ENCODE data around the gene PCDH8. TPM values are rescaled to one million over a fixed set of nuclear protein-coding genes. Genes with fewer than 3 reads are reported as not detected.

The PCDH8 gene
- total and polyA plus RNA-seq, 2 of the 13 experiments (the other 11 are each of a cell fraction or from before 2014, with no cell fraction given) = not detected

- DNase-seq (ENCODE audit: low spot score) (no peak), FAIRE-seq (no peak), ATAC-seq (no peak)
- intact Hi-C loops (cut with micrococcal nuclease; ENCODE audit: unreplicated experiment) = no loop called here
- Histone ChIP-seq H3K9me3 (ENCODE audit: low read length) (no peaks in the 10 kb centered on the region), H3K27me3 (ENCODE audit: control insufficient read depth in 1 of 2, insufficient read depth in 2 of 2, low read length in 2 of 2) (no peaks in the 10 kb centered on the region), H3K27ac (ENCODE audit: extremely low read length, insufficient read depth, low read length) (no peak overlapping the region), H3K79me2 (ENCODE audit: insufficient read depth, low read length) (no peaks in the 10 kb centered on the region), H3K9ac (ENCODE audit: insufficient read depth, low read depth, low read length) (no peak overlapping the region), H2AFZ (ENCODE audit: low read length) (no peak overlapping the region), H3K4me3 (replicated peaks in 1 of 3; ENCODE audit: insufficient read depth in 1 of 3, low read depth in 2 of 3, low read length in 3 of 3) (no peak overlapping the region), H3K4me2 (ENCODE audit: low read depth, low read length) (no peak overlapping the region), H4K20me1 (ENCODE audit: insufficient read depth, low read length) (no peaks in the 10 kb centered on the region), H3K36me3 (replicated peaks in 1 of 2; ENCODE audit: control insufficient read depth in 1 of 2, insufficient read depth in 2 of 2, low read length in 2 of 2) (no peaks in the 10 kb centered on the region), H3K4me1 (ENCODE audit: insufficient read depth, low read length) (no peaks in the 10 kb centered on the region)
- BruUV-seq (replicated peaks) = no TSS peak
- POLR2A ChIA-PET = no interaction called here
- 14% methylated on average over 7 of the region's 7 CpGs for WGBS (ENCODE audit: low lambda C conversion rate)
- CTCF ChIA-PET (ENCODE audit: low intra/inter-chr PET ratio, low total read pairs) = no interaction called here
- TF ChIP-seq SNAI1 (CRISPR knock-in tag; IDR thresholded peaks at IDR 0.05; ENCODE audit: borderline replicate concordance) = no peak
- no peak for TF ChIP-seq ZBTB1 (CRISPR knock-in tag; IDR thresholded peaks at IDR 0.05; ENCODE audit: borderline replicate concordance)
- no peak for TF ChIP-seq MXD3 (CRISPR knock-in tag; IDR thresholded peaks at IDR 0.05)
- in situ Hi-C loops (cut with HindIII; ENCODE audit: extremely low pct_ligation_motif_present, low pct_unique_long_range_greater_than_20kb) = no loop called here
These were observed 15.1 kb downstream of the PCDH8 start for GRCh38 chr13:52833296-52833875.

GRCh38 chr13:52832313-52832712 is 16.1 kb downstream of the PCDH8 start:
- 0% methylated on average over 4 of the region's 5 CpGs for WGBS (ENCODE audit: low lambda C conversion rate)
- in situ Hi-C loops (cut with HindIII; ENCODE audit: extremely low pct_ligation_motif_present, low pct_unique_long_range_greater_than_20kb) (no loop called here), intact Hi-C loops (cut with micrococcal nuclease; ENCODE audit: unreplicated experiment) (no loop called here)
- no peaks in the 10 kb centered on the region for H3K36me3 ChIP-seq (replicated peaks in 1 of 2; ENCODE audit: control insufficient read depth in 1 of 2, insufficient read depth in 2 of 2, low read length in 2 of 2)
- no TSS peak for BruUV-seq (replicated peaks)
- H3K79me2 ChIP-seq (ENCODE audit: insufficient read depth, low read length) = no peaks in the 10 kb centered on the region
- no peak for ATAC-seq
- ChIA-PET CTCF (ENCODE audit: low intra/inter-chr PET ratio, low total read pairs) (no interaction called here), POLR2A (no interaction called here)
- FAIRE-seq = no peak
- H4K20me1 ChIP-seq (ENCODE audit: insufficient read depth, low read length) = no peaks in the 10 kb centered on the region
- H3K9ac ChIP-seq (ENCODE audit: insufficient read depth, low read depth, low read length) = no peak overlapping the region
- no peaks in the 10 kb centered on the region for H3K9me3 ChIP-seq (ENCODE audit: low read length)
- no peak overlapping the region for H3K4me2 ChIP-seq (ENCODE audit: low read depth, low read length)
- no peaks in the 10 kb centered on the region for H3K4me1 ChIP-seq (ENCODE audit: insufficient read depth, low read length)
- no peak for DNase-seq (ENCODE audit: low spot score)
- H2AFZ ChIP-seq (ENCODE audit: low read length) = no peak overlapping the region
- TF ChIP-seq CCDC6 (CRISPR knock-in tag; IDR thresholded peaks at IDR 0.05) = no peak
- no peak for TF ChIP-seq SATB2 (CRISPR knock-in tag; IDR thresholded peaks at IDR 0.05)
- no peak for TF ChIP-seq ZNF335 (CRISPR knock-in tag; IDR thresholded peaks at IDR 0.05)
- no peak for TF ChIP-seq KLF6 (CRISPR knock-in tag; IDR thresholded peaks at IDR 0.05)
- no peak for TF ChIP-seq CEBPB (IDR thresholded peaks at IDR 0.05; ENCODE audit: borderline replicate concordance, low read depth, low read length)
- TF ChIP-seq ZNF562 (CRISPR knock-in tag; IDR thresholded peaks at IDR 0.05; ENCODE audit: borderline replicate concordance) = no peak
- no peak for TF ChIP-seq TARDBP (CRISPR knock-in tag; IDR thresholded peaks at IDR 0.05)
- no peak for TF ChIP-seq ZNF841 (CRISPR knock-in tag; IDR thresholded peaks at IDR 0.05; ENCODE audit: borderline replicate concordance)
- no peak for TF ChIP-seq ZNF619 (CRISPR knock-in tag; IDR thresholded peaks at IDR 0.05)
- H3K27ac ChIP-seq (ENCODE audit: extremely low read length, insufficient read depth, low read length) = no peak overlapping the region
- H3K4me3 ChIP-seq (replicated peaks in 1 of 3; ENCODE audit: insufficient read depth in 1 of 3, low read depth in 2 of 3, low read length in 3 of 3) = no peak overlapping the region
- H3K27me3 ChIP-seq (ENCODE audit: control insufficient read depth in 1 of 2, insufficient read depth in 2 of 2, low read length in 2 of 2) = no peaks in the 10 kb centered on the region; a peak in 1 of 5 replicates
